SK-N-SH treated with all-trans-retinoic acid at 6 μM for 48 hours (cell line): ENCODE measurements around the gene NKX6-2.
"Not testable (repeated sequence)": the region's sequence is repeated elsewhere in the genome, so short reads cannot be mapped to it uniquely, and the experiment has no call there.

Experiments used
- BACH2 ChIP-seq: fragments of 250-450 bp; sonication (Bioruptor Pico); IDR thresholded peaks from 2 replicates; pipeline ENCODE4 v1.9.0; 2021; ENCODE audit warnings: mild to moderate bottlenecking, borderline replicate concordance
- PATZ1 ChIP-seq: fragments of 250-450 bp; sonication (Bioruptor Pico); IDR thresholded peaks from 2 replicates; pipeline ENCODE4 v1.8.0; 2020; ENCODE audit warnings: mild to moderate bottlenecking, moderate library complexity, borderline replicate concordance
- PPARA ChIP-seq: fragments of 250-450 bp; sonication (Bioruptor Pico); IDR thresholded peaks from 2 replicates; pipeline ENCODE4 v1.5.0; 2020; ENCODE audit warnings: mild to moderate bottlenecking, borderline replicate concordance

GRCh38 chr10:132825783-132826523, 40.0 kb upstream of the NKX6-2 start:
- not testable (repeated sequence) for TF ChIP-seq PPARA; PATZ1; BACH2 (CRISPR knock-in tag)
